Thymus (tissue), 11 donors: ENCODE results near the gene LY6G6C. TPM values are rescaled to one million over a fixed set of nuclear protein-coding genes. Genes with fewer than 3 reads are reported as not detected.
A peak's percentile ranks its signal among the peaks of the same experiment; 100 is the strongest.

ENCODE experiments used
- DNase-seq, 9 donors: peaks; one replicate each; pipeline ENCODE4 v3.0.0-alpha.2; 2013; ENCODE audit warnings: low spot score in 9 of 9, low read depth in 6 of 9, missing footprints in 1 of 9
- H3K27ac ChIP-seq, 2 donors: one replicate each; pipeline ENCODE4 v1.5.1; 2013; ENCODE audit warnings: control low read depth in 1 of 2, low read depth in 1 of 2, low read length in 1 of 2, mild to moderate bottlenecking in 1 of 2, moderate library complexity in 1 of 2
- H3K27me3 ChIP-seq, 2 donors: one replicate each; pipeline ENCODE4 v1.5.1; 2013; ENCODE audit warnings: low read length in 1 of 2; ENCODE audit not compliant: control insufficient read depth in 2 of 2, insufficient read depth in 1 of 2
- H3K36me3 ChIP-seq, 2 donors: one replicate each; pipeline ENCODE4 v1.5.1; 2013; ENCODE audit warnings: low read length in 1 of 2, mild to moderate bottlenecking in 1 of 2, moderate library complexity in 1 of 2; ENCODE audit not compliant: control insufficient read depth in 2 of 2, insufficient read depth in 2 of 2
- H3K4me1 ChIP-seq, 2 donors: one replicate each; pipeline ENCODE4 v1.5.1; 2013; ENCODE audit warnings: low read length in 2 of 2; ENCODE audit not compliant: control insufficient read depth in 2 of 2, insufficient read depth in 2 of 2
- H3K4me3 ChIP-seq, 2 donors: one replicate each; pipeline ENCODE4 v1.5.1; 2013; ENCODE audit warnings: low read length in 2 of 2, control low read depth in 1 of 2, mild to moderate bottlenecking in 1 of 2
- H3K9me3 ChIP-seq, 2 donors: one replicate each; pipeline ENCODE4 v1.5.1; 2013; ENCODE audit warnings: low read length in 1 of 2, mild to moderate bottlenecking in 1 of 2; ENCODE audit not compliant: control insufficient read depth in 2 of 2, insufficient read depth in 1 of 2
- WGBS: extraction: QIAGEN DNeasy Blood & Tissue Kit; methylation state at CpG from one replicate; pipeline ENCODE4 v1.1.7; 2013; 5-methylcytosine and 5-hydroxymethylcytosine counted together
- polyA plus RNA-seq: library from polyadenylated mRNA; stranded (reverse); fragments of 200-250 nt; gene quantifications from one replicate; pipeline ENCODE4 v1.2.3, GENCODE V29; 2013
- total RNA-seq: library from RNA; stranded (reverse); fragments of 120-200 nt; gene quantifications from one replicate; pipeline ENCODE4 v1.2.4, GENCODE V29; 2013
- donor health status: healthy.

Gene LY6G6C
- total and polyA plus RNA-seq, 2 donors = 7.0 TPM; not detected in 1

DNA sequence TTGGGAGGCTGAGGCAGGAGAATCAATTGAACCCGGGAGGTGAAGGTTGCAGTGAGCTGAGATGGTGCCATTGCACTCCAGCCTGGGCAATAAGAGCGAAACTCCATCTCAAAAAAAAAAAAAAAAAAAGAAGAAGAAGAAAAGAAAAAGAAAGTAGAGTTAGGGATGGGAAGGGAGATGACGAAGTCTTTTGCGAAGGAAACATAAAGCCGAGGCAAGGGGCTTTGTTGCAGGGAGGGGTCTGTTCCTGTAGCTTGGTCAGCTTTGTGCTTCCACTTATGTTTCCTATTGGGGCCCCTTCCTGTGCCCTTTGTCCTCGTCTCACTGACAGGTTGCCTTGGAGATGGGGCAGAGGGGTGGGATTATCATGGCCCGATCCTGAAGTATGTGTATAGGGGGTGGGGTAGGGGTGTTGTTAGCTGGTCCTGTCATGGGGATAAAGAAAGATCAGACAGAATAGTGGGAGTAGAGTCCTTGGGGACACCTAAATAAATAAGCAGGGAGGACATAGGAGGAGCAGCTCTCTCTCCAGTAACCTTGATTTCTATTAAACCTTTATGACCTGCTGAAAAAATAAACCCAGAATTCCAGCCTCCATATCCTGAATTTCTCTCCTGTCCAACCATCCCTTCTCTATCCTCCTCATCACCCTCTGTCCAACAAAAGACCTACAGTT lies 15.9 kb upstream of the LY6G6C start:
- Histone ChIP-seq H3K36me3 (peaks cover 13 to 29% of the 10 kb centered on the region in 2 donors), H3K9me3 (peaks cover 0 to 3% of the 10 kb centered on the region in 2 donors), H3K4me3 (peak overlapping the region; percentile 34 to 82), H3K4me1 (peaks cover 39 to 75% of the 10 kb centered on the region in 2 donors), H3K27me3 (no peaks in the 10 kb centered on the region), H3K27ac (peak overlapping the region; percentile 85 to 99)
- 11% methylated on average over 7 of the region's 7 CpGs for WGBS
- peak in 3 of 9 donors; percentile 24 to 60 (median 30) for DNase-seq

DNA sequence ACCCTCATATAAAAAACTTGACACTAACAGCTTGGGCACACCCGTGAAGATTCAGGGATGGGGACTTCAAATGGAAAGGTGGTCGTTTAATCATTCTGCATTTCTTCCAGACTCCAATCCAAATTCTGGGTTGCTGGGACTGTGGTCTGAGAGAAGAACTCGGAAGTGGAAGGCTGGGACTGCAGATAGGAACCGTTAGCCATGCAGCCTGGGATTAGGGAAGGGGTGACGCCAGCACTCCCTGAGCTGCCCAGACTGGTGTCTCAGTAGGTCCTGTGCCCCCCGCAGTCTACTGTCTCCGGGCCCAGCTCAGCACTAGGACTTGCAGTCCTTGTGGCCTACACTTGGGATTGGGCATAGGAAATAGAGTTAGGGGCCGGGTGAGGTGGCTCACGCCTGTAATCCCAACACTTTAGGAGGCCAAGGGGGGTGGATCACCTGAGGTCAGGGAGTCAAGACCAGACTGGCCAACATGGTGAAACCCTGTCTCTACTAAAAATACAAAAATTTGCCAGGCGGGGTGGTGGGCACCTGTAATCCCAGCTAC lies 15.3 kb upstream of the LY6G6C start:
- Histone ChIP-seq H3K4me3 (peak overlapping the region; percentile 61 to 86), H3K36me3 (peaks cover 17 to 30% of the 10 kb centered on the region in 2 donors), H3K9me3 (peaks cover 0 to 3% of the 10 kb centered on the region in 2 donors), H3K27ac (peak overlapping the region; percentile 91 to 99), H3K27me3 (no peaks in the 10 kb centered on the region), H3K4me1 (peaks cover 39 to 75% of the 10 kb centered on the region in 2 donors)
- WGBS = 15% methylated on average over 10 of the region's 10 CpGs
- no peak for DNase-seq

DNA sequence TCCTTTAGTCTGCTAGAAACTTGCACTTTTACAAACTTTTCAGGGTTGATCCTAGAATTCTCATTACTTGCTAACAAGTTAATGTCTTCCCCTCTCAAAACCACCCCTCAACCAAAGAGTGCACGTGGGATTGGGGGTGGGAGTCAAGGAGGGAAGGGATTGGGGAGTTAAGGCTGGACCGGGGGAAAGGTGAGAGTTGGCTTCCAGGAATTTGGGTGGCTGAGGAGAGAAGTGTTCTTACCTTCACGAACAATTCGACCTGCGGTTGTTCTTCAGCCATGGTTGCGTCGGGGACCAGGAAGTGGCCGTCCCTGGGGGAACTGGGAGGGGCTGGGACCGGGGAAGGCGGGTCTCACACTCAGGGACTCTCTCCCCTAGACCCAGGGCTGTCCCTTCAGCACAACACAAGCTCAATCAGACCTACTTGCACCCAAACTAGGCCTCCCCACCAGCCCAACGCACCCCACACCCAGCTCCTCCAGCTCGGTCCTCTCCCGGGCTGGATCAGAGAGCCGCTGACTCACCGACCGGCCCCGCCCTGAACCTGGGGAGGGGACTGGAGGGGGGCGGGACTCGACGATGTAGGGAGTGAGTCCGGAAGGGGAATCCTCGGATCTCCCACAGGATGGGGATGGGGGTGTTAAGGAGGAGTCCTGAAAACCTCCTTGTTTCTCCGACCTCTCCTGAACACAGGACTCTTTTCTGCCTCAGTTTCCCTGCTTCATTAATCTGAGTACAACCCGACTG lies 14.6 kb upstream of the LY6G6C start, which contains the start of gene CLIC1:
TSS of gene CLIC1 (minus strand) at position 510 of the 747 bp plus-strand sequence. CDS start at position 280, 230 bp downstream.
- Histone ChIP-seq H3K4me1 (peaks cover 38 to 69% of the 10 kb centered on the region in 2 donors), H3K27me3 (no peaks in the 10 kb centered on the region), H3K36me3 (peaks cover 23 to 30% of the 10 kb centered on the region in 2 donors), H3K9me3 (peaks cover 0 to 3% of the 10 kb centered on the region in 2 donors), H3K27ac (peak within 1 kb of the TSS; percentile 91 to 99), H3K4me3 (peak within 1 kb of the TSS; percentile 61 to 86)
- peak in 3 of 9 donors; percentile 61 to 81 (median 67) for DNase-seq
- WGBS = under 1% methylated on average over 24 of the region's 24 CpGs

DNA sequence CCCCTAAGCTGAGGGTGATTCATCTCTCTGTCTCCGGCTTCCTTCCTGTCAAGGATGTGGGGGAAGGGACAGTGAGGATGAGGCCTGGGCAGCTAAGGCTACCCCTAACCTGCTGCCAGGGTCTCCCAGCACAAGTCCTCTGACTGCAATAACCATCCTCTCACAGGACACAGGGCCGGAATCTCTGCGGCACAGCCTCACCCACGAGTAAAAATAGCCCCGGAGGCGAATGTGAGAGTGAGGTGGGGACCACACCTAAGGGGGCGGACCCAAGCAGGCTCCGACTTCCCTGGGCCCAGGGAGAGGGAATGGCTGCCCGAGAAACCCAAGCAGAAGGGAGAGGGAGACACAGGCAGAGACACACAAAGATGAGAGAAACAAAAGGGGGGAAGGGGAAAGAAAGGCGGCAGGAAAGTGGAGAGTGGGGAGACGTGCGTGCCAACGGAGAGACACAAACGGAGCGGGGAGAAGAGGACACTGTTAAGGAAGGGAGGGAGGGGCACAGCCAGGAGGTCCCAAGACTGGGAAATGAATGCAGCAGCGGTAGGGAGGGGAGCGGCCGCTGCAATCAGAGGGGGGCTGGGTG lies 13.4 kb upstream of the LY6G6C start:
- H3K27me3 ChIP-seq = no peaks in the 10 kb centered on the region
- H3K4me3 ChIP-seq = peak overlapping the region; percentile 61 to 86
- H3K9me3 ChIP-seq = no peaks in the 10 kb centered on the region
- H3K27ac ChIP-seq = peak overlapping the region; percentile 91 to 99
- under 1% methylated on average over 18 of the region's 18 CpGs for WGBS
- H3K4me1 ChIP-seq = peaks cover 32 to 63% of the 10 kb centered on the region in 2 donors
- peaks cover 23 to 38% of the 10 kb centered on the region in 2 donors for H3K36me3 ChIP-seq
- peak in 3 of 9 donors; percentile 24 to 59 (median 35) for DNase-seq

DNA sequence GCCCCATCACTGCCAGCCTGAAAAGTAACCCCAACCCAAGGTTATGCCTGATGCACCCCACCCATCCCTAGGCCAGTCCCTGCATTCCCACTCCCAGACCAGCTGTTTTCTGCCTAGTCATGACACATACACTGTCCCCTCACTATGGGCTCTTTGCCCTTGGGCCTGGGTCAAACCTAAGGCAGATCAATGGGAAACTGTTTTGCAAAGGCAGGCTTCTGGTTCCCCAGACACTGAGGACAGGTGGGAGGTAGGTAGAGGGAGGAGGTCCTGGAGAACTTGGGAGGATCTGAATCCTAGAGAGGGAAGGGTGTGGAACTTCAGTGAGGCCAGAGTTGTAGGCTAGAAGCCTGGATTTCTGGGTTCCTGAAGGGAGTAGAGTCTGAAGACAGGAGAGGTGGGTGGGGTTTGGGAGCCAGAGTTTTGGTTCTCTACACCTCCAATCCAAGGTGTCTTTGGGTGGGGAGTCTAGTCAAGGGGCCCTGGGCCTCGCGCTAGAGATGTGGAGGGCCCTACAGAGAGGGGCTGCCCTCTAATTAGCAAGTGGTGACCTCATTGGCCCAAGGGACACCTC lies 12.8 kb upstream of the LY6G6C start:
- peak overlapping the region; percentile 91 to 99 for H3K27ac ChIP-seq
- no peaks in the 10 kb centered on the region for H3K27me3 ChIP-seq
- H3K36me3 ChIP-seq = peaks cover 23 to 38% of the 10 kb centered on the region in 2 donors
- peaks cover 29 to 65% of the 10 kb centered on the region in 2 donors for H3K4me1 ChIP-seq
- H3K4me3 ChIP-seq = peak overlapping the region; percentile 61 to 86
- DNase-seq = no peak
- 35% methylated on average over 2 of the region's 2 CpGs for WGBS
- no peaks in the 10 kb centered on the region for H3K9me3 ChIP-seq

DNA sequence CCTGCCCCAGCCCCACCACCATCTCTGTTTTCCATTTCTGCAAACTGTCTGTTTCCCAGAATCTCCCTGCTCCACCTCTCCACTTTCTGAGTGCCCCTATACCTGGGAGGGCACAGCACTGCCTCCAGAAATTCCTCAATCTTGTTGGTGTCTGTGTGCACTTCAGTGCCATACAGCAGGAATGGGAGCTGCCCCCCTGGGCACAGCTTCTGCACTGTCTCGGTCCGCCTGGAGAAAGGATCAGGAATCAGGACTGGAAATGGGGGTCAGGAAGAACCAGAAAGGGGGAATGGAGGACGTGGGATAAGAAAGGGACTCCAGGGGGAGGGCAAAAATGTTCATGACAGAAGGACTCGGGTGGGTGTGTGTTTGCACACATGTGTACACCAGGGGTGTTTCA lies 12.2 kb upstream of the LY6G6C start:
- WGBS = 96% methylated on average over 4 of the region's 4 CpGs
- Histone ChIP-seq H3K9me3 (no peaks in the 10 kb centered on the region), H3K27me3 (no peaks in the 10 kb centered on the region), H3K36me3 (peaks cover 23 to 38% of the 10 kb centered on the region in 2 donors), H3K4me1 (peaks cover 25 to 65% of the 10 kb centered on the region in 2 donors), H3K4me3 (no peak overlapping the region), H3K27ac (no peak overlapping the region)
- DNase-seq = no peak

DNA sequence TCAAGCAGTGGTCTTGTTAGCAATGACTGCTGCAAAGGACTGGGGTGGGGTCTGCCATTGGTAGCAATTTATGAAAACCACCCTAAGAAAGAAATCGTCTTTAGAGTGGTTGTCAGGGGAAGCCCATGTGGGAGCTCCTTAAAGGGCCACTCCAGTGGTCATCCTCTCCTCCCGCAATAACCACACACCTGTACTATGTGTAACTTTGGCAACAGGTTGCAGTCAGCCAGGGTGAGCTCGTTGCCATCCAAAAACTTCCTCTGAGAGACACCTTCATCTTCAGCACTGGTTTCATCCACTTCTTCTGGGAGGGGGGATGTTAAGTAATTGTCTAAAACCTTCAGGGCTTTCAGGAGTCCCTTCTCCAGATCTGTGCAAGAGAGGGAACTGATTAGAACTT lies 10.5 kb upstream of the LY6G6C start:
- DNase-seq = no peak
- 93% methylated on average over 3 of the region's 3 CpGs for WGBS
- Histone ChIP-seq H3K27me3 (no peaks in the 10 kb centered on the region), H3K4me1 (peaks cover 31 to 65% of the 10 kb centered on the region in 2 donors), H3K9me3 (no peaks in the 10 kb centered on the region), H3K27ac (no peak overlapping the region), H3K4me3 (no peak overlapping the region), H3K36me3 (peaks cover 23 to 38% of the 10 kb centered on the region in 2 donors)

DNA sequence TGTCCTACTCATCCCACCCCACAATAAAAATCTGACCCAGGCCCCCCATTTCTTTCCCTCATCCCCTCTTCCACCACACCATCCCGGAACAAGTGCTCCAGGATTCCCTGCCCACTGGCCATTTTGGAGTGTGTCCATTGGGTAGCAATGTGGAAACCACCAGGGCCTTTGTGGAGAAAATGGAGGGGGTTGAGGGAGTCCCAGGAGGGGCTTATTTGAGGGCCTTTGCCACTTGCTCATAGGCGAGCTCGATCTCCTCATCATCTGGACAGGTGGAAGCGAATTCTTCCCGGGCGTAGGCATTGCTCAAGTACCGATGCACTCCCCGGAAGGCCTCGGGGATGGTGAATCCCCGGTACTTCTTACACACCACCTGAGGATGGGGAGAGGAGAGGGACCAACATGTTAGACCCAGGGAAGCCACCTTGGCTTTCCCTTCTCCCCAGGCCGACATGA lies 9.1 kb upstream of the LY6G6C start:
- Histone ChIP-seq H3K27me3 (no peaks in the 10 kb centered on the region), H3K4me1 (peaks cover 28 to 71% of the 10 kb centered on the region in 2 donors), H3K36me3 (peaks cover 23 to 46% of the 10 kb centered on the region in 2 donors), H3K9me3 (no peaks in the 10 kb centered on the region), H3K27ac (no peak overlapping the region), H3K4me3 (no peak overlapping the region)
- 97% methylated on average over 11 of the region's 11 CpGs for WGBS
- DNase-seq = no peak
